ENCODE results near the gene MS4A12. TPM values are rescaled to one million over a fixed set of nuclear protein-coding genes. Genes with fewer than 3 reads are reported as not detected.

MS4A12 gene
- total and polyA plus RNA-seq, 9 of the 15 experiments (the other 6 are each of a cell fraction or from before 2014, with no cell fraction given), result not detected

DNA sequence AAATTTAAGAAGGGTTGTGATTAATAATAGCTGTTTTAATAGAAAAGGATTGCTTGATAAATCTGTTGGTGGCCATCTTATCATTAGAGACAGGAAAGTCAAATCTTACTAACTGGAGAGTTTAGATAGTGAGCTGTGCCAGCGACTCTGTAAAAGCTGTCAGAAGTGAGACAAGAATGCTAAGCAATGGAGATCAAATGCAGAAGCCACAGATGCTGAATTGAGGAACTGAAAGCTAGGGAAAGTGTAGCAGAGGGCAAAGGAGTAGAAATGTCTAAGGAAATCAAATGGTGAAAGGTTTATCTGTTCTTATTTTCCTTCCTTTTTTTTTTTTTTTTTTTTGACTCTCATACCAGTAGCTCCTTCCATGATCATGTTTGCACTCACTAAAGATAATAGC lies 36.4 kb downstream of the MS4A12 start:
- ChIA-PET POLR2A (no interaction called here), CTCF (ENCODE audit: low intra/inter-chr PET ratio) (no interaction called here)
- Histone ChIP-seq H3K36me3 (ENCODE audit: control insufficient read depth, insufficient read depth, low read length) (no peaks in the 10 kb centered on the region), H2AFZ (ENCODE audit: low read depth, low read length) (no peak overlapping the region), H3K4me2 (ENCODE audit: insufficient read depth, low read length) (no peak overlapping the region), H3K4me3 (no peak overlapping the region), H3K9ac (ENCODE audit: insufficient read depth in 1 of 2, low read depth in 2 of 2, low read length in 2 of 2) (no peak overlapping the region), H4K20me1 (replicated peaks; ENCODE audit: control insufficient read depth, insufficient read depth, low read length) (no peaks in the 10 kb centered on the region), H3K27ac (ENCODE audit: extremely low read depth, low read depth, low read length) (no peak overlapping the region), H3K9me1 (ENCODE audit: control insufficient read depth, insufficient read depth, low read length) (no peaks in the 10 kb centered on the region), H3K9me3 (replicated peaks; ENCODE audit: control insufficient read depth, insufficient read depth, low read depth, low read length) (no peaks in the 10 kb centered on the region), H3K27me3 (ENCODE audit: control insufficient read depth in 2 of 2, insufficient read depth in 2 of 2, low read length in 2 of 2) (no peaks in the 10 kb centered on the region), H3K79me2 (ENCODE audit: control insufficient read depth, insufficient read depth, low read length) (no peaks in the 10 kb centered on the region), H3K4me1 (replicated peaks in 1 of 2; ENCODE audit: control insufficient read depth in 2 of 2, insufficient read depth in 2 of 2, low read length in 2 of 2) (no peaks in the 10 kb centered on the region)
- DNase-seq (ENCODE audit: extremely low read depth in 1 of 4, low spot score in 3 of 4), result no peak
- no peak for TF ChIP-seq TCF3 (CRISPR knock-in tag; IDR thresholded peaks at IDR 0.05)
- TF ChIP-seq, protein P1, sequence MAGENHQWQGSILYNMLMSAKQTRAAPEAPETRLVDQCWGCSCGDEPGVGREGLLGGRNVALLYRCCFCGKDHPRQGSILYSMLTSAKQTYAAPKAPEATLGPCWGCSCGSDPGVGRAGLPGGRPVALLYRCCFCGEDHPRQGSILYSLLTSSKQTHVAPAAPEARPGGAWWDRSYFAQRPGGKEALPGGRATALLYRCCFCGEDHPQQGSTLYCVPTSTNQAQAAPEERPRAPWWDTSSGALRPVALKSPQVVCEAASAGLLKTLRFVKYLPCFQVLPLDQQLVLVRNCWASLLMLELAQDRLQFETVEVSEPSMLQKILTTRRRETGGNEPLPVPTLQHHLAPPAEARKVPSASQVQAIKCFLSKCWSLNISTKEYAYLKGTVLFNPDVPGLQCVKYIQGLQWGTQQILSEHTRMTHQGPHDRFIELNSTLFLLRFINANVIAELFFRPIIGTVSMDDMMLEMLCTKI (IDR thresholded peaks at IDR 0.05; ENCODE audit: partially characterized antibody), result no peak
- no peak for TF ChIP-seq ZNF444 (CRISPR knock-in tag; IDR thresholded peaks at IDR 0.05)
- TF ChIP-seq TAF1 (IDR thresholded peaks at IDR 0.05; ENCODE audit: control insufficient read depth, extremely low read depth, insufficient read depth, low read length, severe bottlenecking), result no peak
- TF ChIP-seq FOXM1 (IDR thresholded peaks at IDR 0.05; ENCODE audit: low read depth), result no peak
- no peak for TF ChIP-seq FOXM1 (CRISPR knock-in tag; IDR thresholded peaks at IDR 0.05; ENCODE audit: low read depth)
- no peak for TF ChIP-seq RAD21 (CRISPR knock-in tag; conservative IDR thresholded peaks at IDR 0.05 in 1 of 2, IDR thresholded peaks at IDR 0.05 in 1 of 2)
- FAIRE-seq, result no peak
- in situ Hi-C loops (cut with MboI), result no loop called here
- no peak for ATAC-seq
- BruUV-seq (replicated peaks), result no TSS peak
- intact Hi-C loops (cut with micrococcal nuclease), result no loop called here
- WGBS (ENCODE audit: insufficient coverage, low coverage, missing lambda C conversion rate), result 0% methylated on average over 1 of the region's 1 CpG

All from K562 (cell line).